Measurements from ENCODE around the gene RGS5. TPM values are rescaled to one million over a fixed set of nuclear protein-coding genes. Genes with fewer than 3 reads are reported as not detected.

RGS5 gene
- total RNA-seq, 1 donor, result 2.2 TPM

DNA sequence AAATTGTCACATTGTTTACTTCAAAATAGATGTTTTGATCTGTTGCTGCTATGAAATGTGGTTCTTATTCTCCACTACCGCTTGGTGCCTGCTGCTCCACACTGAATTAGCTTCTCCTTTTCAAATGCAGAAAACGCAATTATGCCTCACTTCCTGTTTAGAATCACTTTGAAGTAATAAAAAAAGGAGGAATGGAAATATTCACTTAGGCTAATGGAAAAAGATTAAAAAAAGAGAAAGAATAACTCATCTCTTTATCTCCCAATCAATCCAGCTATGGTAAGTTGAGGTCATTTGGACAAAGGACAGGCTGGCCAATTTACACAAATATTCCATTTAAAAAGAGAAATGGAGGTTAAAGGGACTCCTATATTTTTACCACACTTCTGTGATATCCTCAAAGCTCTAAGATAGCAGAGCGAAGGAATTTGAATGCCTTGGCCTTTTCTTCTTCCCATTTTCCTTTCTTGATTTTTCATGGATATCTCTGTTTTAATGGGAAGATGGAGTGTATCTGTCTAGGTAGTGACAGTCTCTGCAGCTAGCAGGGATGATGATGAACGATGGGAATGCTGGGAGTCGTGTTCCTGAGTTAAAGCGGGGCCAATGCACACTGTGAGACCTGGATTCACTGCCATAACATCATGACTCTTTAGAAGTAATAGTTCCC is 35.7 kb downstream of the RGS5 start:
- H3K4me3 ChIP-seq (ENCODE audit: low read depth, low read length), result no peak overlapping the region
- TF ChIP-seq, protein P1, sequence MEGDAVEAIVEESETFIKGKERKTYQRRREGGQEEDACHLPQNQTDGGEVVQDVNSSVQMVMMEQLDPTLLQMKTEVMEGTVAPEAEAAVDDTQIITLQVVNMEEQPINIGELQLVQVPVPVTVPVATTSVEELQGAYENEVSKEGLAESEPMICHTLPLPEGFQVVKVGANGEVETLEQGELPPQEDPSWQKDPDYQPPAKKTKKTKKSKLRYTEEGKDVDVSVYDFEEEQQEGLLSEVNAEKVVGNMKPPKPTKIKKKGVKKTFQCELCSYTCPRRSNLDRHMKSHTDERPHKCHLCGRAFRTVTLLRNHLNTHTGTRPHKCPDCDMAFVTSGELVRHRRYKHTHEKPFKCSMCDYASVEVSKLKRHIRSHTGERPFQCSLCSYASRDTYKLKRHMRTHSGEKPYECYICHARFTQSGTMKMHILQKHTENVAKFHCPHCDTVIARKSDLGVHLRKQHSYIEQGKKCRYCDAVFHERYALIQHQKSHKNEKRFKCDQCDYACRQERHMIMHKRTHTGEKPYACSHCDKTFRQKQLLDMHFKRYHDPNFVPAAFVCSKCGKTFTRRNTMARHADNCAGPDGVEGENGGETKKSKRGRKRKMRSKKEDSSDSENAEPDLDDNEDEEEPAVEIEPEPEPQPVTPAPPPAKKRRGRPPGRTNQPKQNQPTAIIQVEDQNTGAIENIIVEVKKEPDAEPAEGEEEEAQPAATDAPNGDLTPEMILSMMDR (IDR thresholded peaks at IDR 0.05; ENCODE audit: insufficient read depth, low read depth, low read length), result no peak
- DNase-seq (ENCODE audit: low read depth), result peak; percentile 31

DNA sequence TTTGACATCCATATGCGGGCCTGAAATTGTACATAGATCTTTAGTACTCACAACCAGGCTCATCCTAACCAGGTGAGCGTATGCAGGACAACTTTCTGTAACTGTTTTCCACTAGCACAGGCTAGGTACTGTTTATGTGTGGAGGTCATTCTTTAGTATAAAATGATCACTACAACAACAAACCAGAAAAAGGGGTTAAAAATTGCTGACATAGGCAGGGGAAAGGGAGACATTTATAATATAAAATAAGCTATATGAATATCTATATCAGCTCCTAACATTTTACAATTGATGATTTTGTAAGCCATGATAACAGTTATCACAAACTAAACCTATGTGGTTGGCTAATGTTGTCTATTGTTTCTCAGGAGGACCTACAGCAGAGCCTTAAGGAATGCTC is 37.6 kb downstream of the RGS5 start:
- DNase-seq (ENCODE audit: low read depth), result no peak
- TF ChIP-seq, protein P1 (IDR thresholded peaks at IDR 0.05; ENCODE audit: insufficient read depth, low read depth, low read length), result no peak
- H3K4me3 ChIP-seq (ENCODE audit: low read depth, low read length), result no peak overlapping the region

DNA sequence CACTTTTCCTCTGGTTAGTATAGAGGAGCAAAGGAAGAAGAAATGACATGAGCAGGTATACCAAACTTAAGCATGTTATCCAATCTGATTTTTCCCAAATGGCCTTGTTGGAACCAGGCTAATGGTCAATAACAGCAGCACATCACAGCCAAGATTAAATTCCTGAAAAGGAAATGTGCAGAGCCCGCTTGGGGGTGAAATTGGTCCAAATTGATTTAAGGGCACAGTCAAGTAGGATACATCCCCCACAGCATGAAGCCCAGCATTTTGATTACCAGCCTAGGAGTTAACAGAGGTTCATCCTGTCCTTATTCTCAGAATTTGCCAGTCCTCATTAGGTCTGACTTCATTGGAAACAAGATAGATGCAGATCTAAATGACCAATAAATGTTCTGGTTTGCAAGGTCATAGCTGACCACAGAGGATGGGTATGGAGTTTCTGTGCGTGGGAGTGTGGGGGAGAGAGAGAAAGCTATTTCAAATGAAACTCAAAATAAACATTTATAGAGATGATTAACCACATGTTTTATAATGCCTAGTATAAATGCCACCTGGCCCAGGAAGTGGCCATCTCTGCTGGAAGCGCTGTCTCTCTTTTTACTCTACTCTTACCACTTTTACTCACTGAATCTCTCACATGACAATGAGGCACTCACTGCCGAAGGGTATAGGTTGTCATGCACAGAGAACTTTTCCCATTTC is 38.7 kb downstream of the RGS5 start:
- DNase-seq (ENCODE audit: low read depth), result peak; percentile 63
- TF ChIP-seq, protein P1 (IDR thresholded peaks at IDR 0.05; ENCODE audit: insufficient read depth, low read depth, low read length), result no peak
- H3K4me3 ChIP-seq (ENCODE audit: low read depth, low read length), result no peak overlapping the region

DNA sequence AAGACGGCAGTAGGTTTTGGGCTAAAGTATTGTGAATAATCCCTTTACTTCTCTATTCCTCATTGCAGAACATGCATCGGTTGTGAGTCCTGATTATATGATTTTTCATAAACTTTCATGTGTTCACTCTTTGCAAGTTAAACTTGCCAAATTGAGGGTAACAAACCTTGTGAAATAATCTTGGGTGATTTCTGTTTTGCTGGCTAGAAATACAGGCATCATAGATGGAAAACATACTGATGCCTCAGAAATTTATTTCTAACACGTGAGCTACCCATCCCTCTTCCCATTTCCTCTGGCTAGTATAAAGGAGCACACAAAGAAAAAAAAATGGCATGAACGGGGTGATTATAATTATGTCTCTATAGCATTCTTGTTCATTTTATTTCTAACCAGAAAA is 39.6 kb downstream of the RGS5 start:
- H3K4me3 ChIP-seq (ENCODE audit: low read depth, low read length), result no peak overlapping the region
- TF ChIP-seq, protein P1 (IDR thresholded peaks at IDR 0.05; ENCODE audit: insufficient read depth, low read depth, low read length), result no peak
- no peak for DNase-seq (ENCODE audit: low read depth)

DNA sequence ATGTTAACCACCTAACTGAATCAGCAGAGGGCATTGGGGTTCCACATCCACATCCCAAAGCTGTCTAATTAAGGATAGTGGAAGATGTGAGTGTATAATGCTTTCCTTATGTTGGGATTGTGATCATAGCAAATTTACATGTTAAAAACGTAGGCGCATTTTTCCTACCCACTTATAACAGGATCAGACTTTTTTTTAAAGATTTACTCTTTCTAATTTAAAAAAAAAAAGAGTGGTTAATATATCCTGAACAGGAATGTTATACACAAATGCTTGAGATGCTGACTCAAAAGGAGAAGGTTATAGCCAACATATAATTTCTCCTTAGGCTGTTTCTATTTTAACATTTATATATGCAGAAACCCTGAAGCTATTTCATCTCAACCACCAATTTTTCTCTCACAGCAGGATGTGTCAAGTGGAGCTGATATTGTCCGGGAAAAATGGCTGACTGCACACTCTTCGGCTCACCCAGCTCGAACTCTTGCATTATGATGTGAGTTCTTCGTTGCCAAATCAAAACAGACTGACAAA is 40.3 kb downstream of the RGS5 start:
- no peak overlapping the region for H3K4me3 ChIP-seq (ENCODE audit: low read depth, low read length)
- TF ChIP-seq, protein P1 (IDR thresholded peaks at IDR 0.05; ENCODE audit: insufficient read depth, low read depth, low read length), result no peak
- DNase-seq (ENCODE audit: low read depth), result no peak

DNA sequence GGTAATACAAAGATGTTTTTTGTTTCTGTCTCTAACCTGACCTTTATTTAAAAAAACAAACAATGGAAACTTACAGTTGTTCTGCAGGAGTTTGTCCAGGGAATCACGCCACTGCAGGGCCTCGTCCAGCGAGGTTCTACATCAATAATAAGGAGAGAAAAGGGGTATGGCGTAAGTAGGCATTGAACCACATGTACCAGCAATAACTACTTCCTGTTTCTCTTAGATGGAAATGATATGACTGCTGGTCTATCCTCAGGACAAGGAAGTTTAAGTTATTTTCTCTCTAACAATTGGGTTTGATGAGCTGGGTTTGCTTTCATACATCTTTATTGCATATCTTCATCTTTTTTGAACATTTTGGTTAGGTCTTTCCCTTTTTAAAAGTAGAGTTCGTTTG is 40.9 kb downstream of the RGS5 start:
- H3K4me3 ChIP-seq (ENCODE audit: low read depth, low read length), result no peak overlapping the region
- no peak for DNase-seq (ENCODE audit: low read depth)
- TF ChIP-seq, protein P1 (IDR thresholded peaks at IDR 0.05; ENCODE audit: insufficient read depth, low read depth, low read length), result no peak

Measured in fibroblast of villous mesenchyme (primary cell).